Measurements from ENCODE around the gene SERPINA3. TPM values are rescaled to one million over a fixed set of nuclear protein-coding genes. Genes with fewer than 3 reads are reported as not detected.
A peak's percentile ranks its signal among the peaks of the same experiment; 100 is the strongest.

Gene SERPINA3
- total and polyA plus RNA-seq, 8 donors: 15.1 to 1,820 (median 99.6) TPM

DNA sequence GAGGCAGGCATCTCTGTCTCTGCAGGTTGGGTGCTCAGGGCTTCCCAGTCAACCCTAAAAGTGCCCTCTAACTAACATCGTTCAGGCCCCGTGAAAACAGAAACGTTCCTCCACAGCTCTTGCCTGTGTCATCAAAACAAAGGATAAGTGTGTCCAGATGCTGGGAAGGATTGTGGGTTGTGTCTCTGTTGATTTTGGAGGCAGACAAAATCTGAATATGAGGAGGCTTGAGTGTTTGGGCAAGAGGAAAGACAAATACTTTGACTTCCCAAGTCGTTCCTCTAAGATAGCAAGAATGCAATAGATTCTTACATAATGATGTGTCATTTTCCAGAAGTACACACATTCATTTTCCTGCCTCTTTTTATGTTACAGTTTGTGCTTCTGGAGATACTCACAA, 52.9 kb downstream of the SERPINA3 start:
- no peak for DNase-seq
- H3K9me3 ChIP-seq: no peaks in the 10 kb centered on the region
- WGBS, 5 donors: 42 to 51% (median 48%) methylated on average over 4 of the region's 4 CpGs
- H3K36me3 ChIP-seq: no peaks in the 10 kb centered on the region
- H3K27ac ChIP-seq: no peak overlapping the region
- no peaks in the 10 kb centered on the region for H3K4me1 ChIP-seq
- H3K4me3 ChIP-seq: no peak overlapping the region
- peaks cover 0 to 19% (median 0%) of the 10 kb centered on the region in 3 donors for H3K27me3 ChIP-seq
- no peak for TF ChIP-seq POLR2A (IDR thresholded peaks at IDR 0.05)
- no peak for TF ChIP-seq EP300 (IDR thresholded peaks at IDR 0.05)
- TF ChIP-seq, protein P1, sequence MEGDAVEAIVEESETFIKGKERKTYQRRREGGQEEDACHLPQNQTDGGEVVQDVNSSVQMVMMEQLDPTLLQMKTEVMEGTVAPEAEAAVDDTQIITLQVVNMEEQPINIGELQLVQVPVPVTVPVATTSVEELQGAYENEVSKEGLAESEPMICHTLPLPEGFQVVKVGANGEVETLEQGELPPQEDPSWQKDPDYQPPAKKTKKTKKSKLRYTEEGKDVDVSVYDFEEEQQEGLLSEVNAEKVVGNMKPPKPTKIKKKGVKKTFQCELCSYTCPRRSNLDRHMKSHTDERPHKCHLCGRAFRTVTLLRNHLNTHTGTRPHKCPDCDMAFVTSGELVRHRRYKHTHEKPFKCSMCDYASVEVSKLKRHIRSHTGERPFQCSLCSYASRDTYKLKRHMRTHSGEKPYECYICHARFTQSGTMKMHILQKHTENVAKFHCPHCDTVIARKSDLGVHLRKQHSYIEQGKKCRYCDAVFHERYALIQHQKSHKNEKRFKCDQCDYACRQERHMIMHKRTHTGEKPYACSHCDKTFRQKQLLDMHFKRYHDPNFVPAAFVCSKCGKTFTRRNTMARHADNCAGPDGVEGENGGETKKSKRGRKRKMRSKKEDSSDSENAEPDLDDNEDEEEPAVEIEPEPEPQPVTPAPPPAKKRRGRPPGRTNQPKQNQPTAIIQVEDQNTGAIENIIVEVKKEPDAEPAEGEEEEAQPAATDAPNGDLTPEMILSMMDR (IDR thresholded peaks at IDR 0.05): no peak
- no peak for TF ChIP-seq POLR2AphosphoS5 (IDR thresholded peaks at IDR 0.05)
- intact Hi-C loops (cut with DNase I; ENCODE audit: low total_unique reads): no loop called here

GRCh38 chr14:94665544-94665943, 53.4 kb downstream of the SERPINA3 start:
- no peak overlapping the region for H3K27ac ChIP-seq
- no peak for TF ChIP-seq POLR2AphosphoS5 (IDR thresholded peaks at IDR 0.05)
- TF ChIP-seq, protein P1 (IDR thresholded peaks at IDR 0.05): no peak
- no peak for TF ChIP-seq POLR2A (IDR thresholded peaks at IDR 0.05)
- TF ChIP-seq EP300 (IDR thresholded peaks at IDR 0.05): no peak
- intact Hi-C loops (cut with DNase I; ENCODE audit: low total_unique reads): no loop called here
- H3K9me3 ChIP-seq: no peaks in the 10 kb centered on the region
- H3K4me1 ChIP-seq: no peaks in the 10 kb centered on the region
- H3K4me3 ChIP-seq: no peak overlapping the region
- DNase-seq: no peak
- H3K27me3 ChIP-seq: peaks cover 0 to 17% (median 0%) of the 10 kb centered on the region in 3 donors
- H3K36me3 ChIP-seq: no peaks in the 10 kb centered on the region
- 64 to 86% (median 75%) methylated on average over 2 of the region's 2 CpGs for WGBS, 5 donors

GRCh38 chr14:94670692-94671285, 58.6 kb downstream of the SERPINA3 start:
- Histone ChIP-seq H3K9me3 (no peaks in the 10 kb centered on the region), H3K4me1 (no peaks in the 10 kb centered on the region), H3K4me3 (no peak overlapping the region), H3K36me3 (no peaks in the 10 kb centered on the region), H3K27me3 (peaks cover 0 to 20% (median 0%) of the 10 kb centered on the region in 3 donors), H3K27ac (no peak overlapping the region)
- no peak for TF ChIP-seq EP300 (IDR thresholded peaks at IDR 0.05)
- TF ChIP-seq POLR2AphosphoS5 (IDR thresholded peaks at IDR 0.05): no peak
- no peak for TF ChIP-seq POLR2A (IDR thresholded peaks at IDR 0.05)
- TF ChIP-seq, protein P1 (IDR thresholded peaks at IDR 0.05): no peak
- intact Hi-C loops (cut with DNase I; ENCODE audit: low total_unique reads): no loop called here
- no peak for DNase-seq
- 64 to 83% (median 75%) methylated on average over 11 of the region's 11 CpGs for WGBS, 5 donors

DNA sequence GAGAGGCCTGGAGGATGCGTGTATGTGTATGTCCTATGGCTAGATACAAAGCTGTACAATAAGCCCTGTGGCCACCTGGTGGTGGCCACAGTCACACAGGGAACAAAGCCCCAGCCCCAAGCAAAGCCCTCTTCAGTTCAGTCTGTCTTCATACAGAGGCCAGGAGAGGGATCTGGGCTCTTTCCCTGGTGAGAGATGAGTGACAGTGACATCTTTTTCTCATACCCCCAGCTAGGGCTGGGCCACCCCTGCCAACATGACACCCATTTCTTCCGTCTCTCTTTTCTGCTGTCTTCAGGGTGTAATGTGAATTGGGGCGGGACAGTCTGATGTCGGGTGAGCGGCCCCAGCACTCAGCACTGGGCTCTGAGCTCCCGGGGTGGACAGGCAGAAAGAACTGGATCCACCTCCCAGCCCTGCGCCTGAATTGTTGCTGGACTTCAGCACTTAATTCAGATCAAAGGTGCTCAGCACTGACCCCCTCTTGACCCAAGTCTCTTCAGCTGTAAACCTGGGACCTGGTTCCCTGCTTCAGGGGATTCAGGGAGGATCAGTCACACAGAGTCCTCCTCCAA, 59.8 kb downstream of the SERPINA3 start:
- Histone ChIP-seq H3K4me3 (no peak overlapping the region), H3K4me1 (no peaks in the 10 kb centered on the region), H3K9me3 (no peaks in the 10 kb centered on the region), H3K36me3 (no peaks in the 10 kb centered on the region), H3K27me3 (peaks cover 0 to 24% (median 0%) of the 10 kb centered on the region in 3 donors), H3K27ac (no peak overlapping the region)
- TF ChIP-seq, protein P1 (IDR thresholded peaks at IDR 0.05): peak in 1 of 7 experiments; percentile 18
- TF ChIP-seq POLR2A (IDR thresholded peaks at IDR 0.05): no peak
- DNase-seq: peak in 1 of 2 donors; percentile 19
- 72 to 78% (median 76%) methylated on average over 6 to 7 of the region's 7 CpGs for WGBS, 5 donors
- intact Hi-C loops (cut with DNase I; ENCODE audit: low total_unique reads): no loop called here
